ENCODE data around the gene IL17RC. TPM values are rescaled to one million over a fixed set of nuclear protein-coding genes. Genes with fewer than 3 reads are reported as not detected.

IL17RC gene
- total and polyA plus RNA-seq, 2 of the 8 experiments (the other 6 are each of a cell fraction or from before 2014, with no cell fraction given) = 11.8 to 13.0 TPM

GRCh38 chr3:9949626-9950025, 32.7 kb downstream of the IL17RC start:
- no peak for FAIRE-seq

More at GRCh38 chr3:9949626-9950025, 32.7 kb downstream of the IL17RC start:
- H4K20me1 ChIP-seq (replicated peaks in 1 of 2; ENCODE audit: control insufficient read depth in 1 of 2, insufficient read depth in 2 of 2, low read length in 2 of 2) = peaks cover 0 to 2% of the 10 kb centered on the region in 2 experiments
- H2BK5ac ChIP-seq (ENCODE audit: low read depth, low read length) = no peak overlapping the region
- no peak overlapping the region for H3K56ac ChIP-seq (replicated peaks; ENCODE audit: insufficient read length, low read depth, low read length)
- H4K5ac ChIP-seq (ENCODE audit: insufficient read length, low read depth, low read length) = no peak overlapping the region
- H3K36me3 ChIP-seq (ENCODE audit: control insufficient read depth in 2 of 4, insufficient read depth in 4 of 4, low read length in 3 of 4) = peaks cover 0 to 3% (median under 1%) of the 10 kb centered on the region in 4 experiments; a peak in 4 of 8 replicates
- peaks cover 22% of the 10 kb centered on the region; the same call in 1 of the 2 replicates for H3K23me2 ChIP-seq (ENCODE audit: low read depth, low read length)
- H3K18ac ChIP-seq (ENCODE audit: extremely low read depth, low read length) = no peak overlapping the region
- H2BK15ac ChIP-seq (ENCODE audit: low read length) = no peak overlapping the region
- no peak overlapping the region for H2BK120ac ChIP-seq (replicated peaks; ENCODE audit: low read depth, low read length)
- peaks cover 0 to 5% (median under 1%) of the 10 kb centered on the region in 4 experiments; a peak in 1 of 7 replicates for H3K27me3 ChIP-seq (replicated peaks in 1 of 4; ENCODE audit: control insufficient read depth in 3 of 4, extremely low read depth in 1 of 4, insufficient read depth in 3 of 4, low read length in 3 of 4)
- H3K4me1 ChIP-seq (replicated peaks in 1 of 4; ENCODE audit: control insufficient read depth in 3 of 4, insufficient read depth in 4 of 4, low read length in 3 of 4) = peaks cover 2 to 13% (median 9%) of the 10 kb centered on the region in 4 experiments
- H4K91ac ChIP-seq (replicated peaks; ENCODE audit: insufficient read length, low read length) = no peak overlapping the region
- DNase-seq (ENCODE audit: low read depth in 1 of 2, low spot score in 2 of 2) = no peak
- no peak overlapping the region for H2BK20ac ChIP-seq (ENCODE audit: low read length)
- no peaks in the 10 kb centered on the region for H3K9me3 ChIP-seq (ENCODE audit: insufficient read depth in 2 of 2, low read depth in 1 of 2, low read length in 1 of 2)
- H3K23ac ChIP-seq (ENCODE audit: insufficient read length) = no peak overlapping the region
- no peaks in the 10 kb centered on the region for H3K79me1 ChIP-seq (ENCODE audit: low read depth, low read length)
- no peak overlapping the region for H3K4ac ChIP-seq (replicated peaks; ENCODE audit: insufficient read length, low read depth, low read length)
- TF ChIP-seq GABPA (IDR thresholded peaks at IDR 0.05; ENCODE audit: borderline replicate concordance, insufficient read depth, low read length) (no peak), PHF8 (conservative IDR thresholded peaks at IDR 0.05; ENCODE audit: low read depth, low read length) (no peak), EGR1 (IDR thresholded peaks at IDR 0.05; ENCODE audit: borderline replicate concordance, low read depth, low read length) (no peak), TAF1 (IDR thresholded peaks at IDR 0.05; ENCODE audit: low read depth, low read length) (no peak), RXRA (IDR thresholded peaks at IDR 0.05; ENCODE audit: insufficient read depth, low read depth, low read length) (no peak)
- H4K8ac ChIP-seq (ENCODE audit: extremely low read depth, insufficient read depth, low read length) = no peak overlapping the region
- no peak overlapping the region for H2AFZ ChIP-seq (ENCODE audit: low read length)
- no peak overlapping the region for H2AK5ac ChIP-seq (ENCODE audit: low read depth, low read length)
- H3K9ac ChIP-seq (replicated peaks in 1 of 4; ENCODE audit: extremely low read depth in 1 of 4, low read depth in 3 of 4, low read length in 3 of 4) = no peak overlapping the region
- CTCF ChIA-PET (ENCODE audit: partially characterized antibody) = interaction anchor here (0.6 to 5.2 kb wide), 5 partner anchors 14 to 337 kb away, joined by 3 to 86 read pairs (median 4); partner anchors contain the start of gene CRELD1
- no peak overlapping the region for H2BK12ac ChIP-seq (ENCODE audit: low read depth, low read length)
- no peak overlapping the region for H3K4me2 ChIP-seq (ENCODE audit: insufficient read depth in 1 of 2, low read depth in 2 of 2, low read length in 2 of 2)
- 87% methylated on average over 9 of the region's 9 CpGs; no CpG with 5 or more reads in 1 of the 2 experiments for WGBS, 2 experiments (ENCODE audit: extremely low coverage in 1 of 2, insufficient coverage in 1 of 2, insufficient read length in 1 of 2, insufficient replicate concordance in 2 of 2, low coverage in 1 of 2, low lambda C conversion rate in 2 of 2, missing lambda C conversion rate in 1 of 2)
- no peaks in the 10 kb centered on the region; a peak in 1 of 4 replicates for H3K79me2 ChIP-seq (ENCODE audit: control insufficient read depth in 1 of 2, insufficient read depth in 2 of 2, low read length in 2 of 2)
- POLR2A ChIA-PET (ENCODE audit: partially characterized antibody) = interaction anchor here (0.6 to 2.1 kb wide), 5 partner anchors 10 to 107 kb away, joined by 3 to 7 read pairs (median 5); partner anchors contain the start of genes CRELD1 and IL17RC
- H3K27ac ChIP-seq (ENCODE audit: low read depth, low read length) = no peak overlapping the region
- no peak overlapping the region for H3K4me3 ChIP-seq (ENCODE audit: extremely low read depth in 1 of 4, insufficient read depth in 2 of 4, low read depth in 3 of 4, low read length in 4 of 4)
- H3K14ac ChIP-seq (ENCODE audit: insufficient read length) = no peak overlapping the region
